Tibial nerve (tissue), 4 donors: Measurements from ENCODE around the gene DLX3. TPM values are rescaled to one million over a fixed set of nuclear protein-coding genes. Genes with fewer than 3 reads are reported as not detected.

Experiments used
- DNase-seq, 2 donors: peaks; one replicate each; pipeline ENCODE4 v3.0.0-alpha.2; 2019; ENCODE audit warnings: low spot score in 2 of 2
- H3K27ac ChIP-seq, 4 donors: fragments of 200-600 bp; sonication (generic) in 3 of 4; one replicate each; pipeline ENCODE4 v1.5.1; 2017 to 2019; ENCODE audit warnings: mild to moderate bottlenecking in 1 of 4
- H3K27me3 ChIP-seq, 2 donors: fragments of 200-600 bp; sonication (generic) in 1 of 2; one replicate each; pipeline versions ENCODE4 v1.5.1 to v1.6.0; 2017 to 2019
- H3K36me3 ChIP-seq, 3 donors: fragments of 200-600 bp; sonication (generic); one replicate each; pipeline ENCODE4 v1.5.1; 2018 to 2019
- H3K4me1 ChIP-seq, 4 donors: fragments of 200-600 bp; sonication (generic) in 3 of 4; one replicate each; pipeline ENCODE4 v1.5.1; 2017 to 2019
- H3K4me3 ChIP-seq, 4 donors: fragments of 200-600 bp; sonication (generic) in 3 of 4; one replicate each; pipeline ENCODE4 v1.5.1; 2017 to 2019; ENCODE audit warnings: mild to moderate bottlenecking in 1 of 4, moderate library complexity in 1 of 4
- H3K9me3 ChIP-seq, 4 donors: fragments of 200-600 bp; sonication (generic) in 3 of 4; one replicate each; pipeline ENCODE4 v1.5.1; 2017 to 2019
- EP300 ChIP-seq, 2 donors: sonication (generic); formaldehyde crosslinking; IDR thresholded peaks; one replicate each; pipeline ENCODE4 v1.6.1; 2017; ENCODE audit warnings: antibody characterized with exemption in 2 of 2, mild to moderate bottlenecking in 1 of 2
- POLR2A ChIP-seq, 2 donors: fragments of 450-650 bp; IDR thresholded peaks; one replicate each; pipeline ENCODE4 v1.6.1; 2017; ENCODE audit warnings: antibody characterized with exemption in 2 of 2, mild to moderate bottlenecking in 2 of 2, moderate library complexity in 2 of 2
- WGBS, 2 donors: methylation state at CpG; one replicate each; pipeline ENCODE4 v1.1.5; 2018; 5-methylcytosine and 5-hydroxymethylcytosine counted together
- total RNA-seq, 4 donors: library from RNA; depleted of rRNA; stranded (reverse); fragments of >200 nt; gene quantifications; one replicate each; pipeline ENCODE4 v1.1.0, GENCODE V29; 2016
- TF ChIP-seq, protein P1 (sequence below), 5 experiments: fragments of 200-600 bp in 3 of 5; fragments of 450-650 bp in 2 of 5; sonication (generic) in 3 of 5; IDR thresholded peaks; one replicate each; pipeline ENCODE4 v1.5.1; 2016 to 2019; ENCODE audit warnings: antibody characterized with exemption in 5 of 5, mild to moderate bottlenecking in 3 of 5, moderate library complexity in 2 of 5

Gene DLX3
- total RNA-seq, 4 donors from 2014 or later: 0.30 TPM; not detected in 3

DNA sequence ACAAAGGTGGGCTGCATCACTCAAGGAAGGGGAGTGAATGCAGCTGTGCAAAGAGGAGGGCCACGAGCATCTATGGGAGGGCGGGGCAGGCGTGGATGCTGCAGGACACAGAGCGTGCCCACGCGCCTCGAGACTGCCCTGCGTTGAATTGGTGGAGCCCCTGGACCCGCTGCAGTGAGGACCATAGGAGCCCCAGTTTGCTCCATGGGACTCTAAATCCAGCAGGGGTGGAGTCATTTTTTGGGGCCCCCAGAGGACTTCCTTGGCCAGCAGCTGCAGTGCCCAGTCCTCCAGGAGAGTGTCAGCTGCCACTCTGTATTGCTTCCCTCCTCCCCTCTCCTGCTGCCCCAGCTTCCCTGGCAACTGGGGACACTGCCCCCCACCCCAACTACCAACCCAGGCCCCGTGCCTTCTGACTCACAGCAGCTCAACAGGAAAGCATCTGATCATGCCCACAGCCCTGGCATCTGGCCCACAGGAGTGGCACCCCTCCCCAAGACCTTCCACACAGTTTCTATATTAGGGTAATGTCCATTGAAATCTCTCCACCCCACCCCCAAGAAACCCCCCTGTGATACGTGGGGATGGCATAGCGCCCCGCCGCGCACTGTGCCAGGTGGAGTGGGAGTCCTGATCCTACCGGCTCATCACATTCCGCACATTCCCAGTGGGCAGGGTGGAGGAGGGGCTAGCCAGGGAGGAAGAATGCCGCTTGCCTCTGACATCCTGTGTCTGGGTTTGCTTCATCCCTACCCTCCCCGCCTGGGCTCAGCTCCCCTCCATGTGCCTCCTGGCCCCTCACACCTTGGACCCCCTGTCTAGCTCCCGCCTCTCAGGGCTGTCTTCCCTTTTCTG, 33.1 kb upstream of the DLX3 start:
- 50 to 55% methylated on average over 19 to 20 of the region's 20 CpGs for WGBS, 2 donors
- no peaks in the 10 kb centered on the region for H3K9me3 ChIP-seq
- peak overlapping the region in 2 of 4 donors; percentile 64 to 85 for H3K27ac ChIP-seq
- no peaks in the 10 kb centered on the region for H3K27me3 ChIP-seq
- peaks cover 0 to 19% (median 11%) of the 10 kb centered on the region in 4 donors for H3K4me1 ChIP-seq
- H3K4me3 ChIP-seq: no peak overlapping the region
- no peaks in the 10 kb centered on the region for H3K36me3 ChIP-seq
- no peak for DNase-seq
- TF ChIP-seq, protein P1, sequence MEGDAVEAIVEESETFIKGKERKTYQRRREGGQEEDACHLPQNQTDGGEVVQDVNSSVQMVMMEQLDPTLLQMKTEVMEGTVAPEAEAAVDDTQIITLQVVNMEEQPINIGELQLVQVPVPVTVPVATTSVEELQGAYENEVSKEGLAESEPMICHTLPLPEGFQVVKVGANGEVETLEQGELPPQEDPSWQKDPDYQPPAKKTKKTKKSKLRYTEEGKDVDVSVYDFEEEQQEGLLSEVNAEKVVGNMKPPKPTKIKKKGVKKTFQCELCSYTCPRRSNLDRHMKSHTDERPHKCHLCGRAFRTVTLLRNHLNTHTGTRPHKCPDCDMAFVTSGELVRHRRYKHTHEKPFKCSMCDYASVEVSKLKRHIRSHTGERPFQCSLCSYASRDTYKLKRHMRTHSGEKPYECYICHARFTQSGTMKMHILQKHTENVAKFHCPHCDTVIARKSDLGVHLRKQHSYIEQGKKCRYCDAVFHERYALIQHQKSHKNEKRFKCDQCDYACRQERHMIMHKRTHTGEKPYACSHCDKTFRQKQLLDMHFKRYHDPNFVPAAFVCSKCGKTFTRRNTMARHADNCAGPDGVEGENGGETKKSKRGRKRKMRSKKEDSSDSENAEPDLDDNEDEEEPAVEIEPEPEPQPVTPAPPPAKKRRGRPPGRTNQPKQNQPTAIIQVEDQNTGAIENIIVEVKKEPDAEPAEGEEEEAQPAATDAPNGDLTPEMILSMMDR (IDR thresholded peaks at IDR 0.05): no peak
- TF ChIP-seq POLR2A (IDR thresholded peaks at IDR 0.05): no peak
- no peak for TF ChIP-seq EP300 (IDR thresholded peaks at IDR 0.05)

DNA sequence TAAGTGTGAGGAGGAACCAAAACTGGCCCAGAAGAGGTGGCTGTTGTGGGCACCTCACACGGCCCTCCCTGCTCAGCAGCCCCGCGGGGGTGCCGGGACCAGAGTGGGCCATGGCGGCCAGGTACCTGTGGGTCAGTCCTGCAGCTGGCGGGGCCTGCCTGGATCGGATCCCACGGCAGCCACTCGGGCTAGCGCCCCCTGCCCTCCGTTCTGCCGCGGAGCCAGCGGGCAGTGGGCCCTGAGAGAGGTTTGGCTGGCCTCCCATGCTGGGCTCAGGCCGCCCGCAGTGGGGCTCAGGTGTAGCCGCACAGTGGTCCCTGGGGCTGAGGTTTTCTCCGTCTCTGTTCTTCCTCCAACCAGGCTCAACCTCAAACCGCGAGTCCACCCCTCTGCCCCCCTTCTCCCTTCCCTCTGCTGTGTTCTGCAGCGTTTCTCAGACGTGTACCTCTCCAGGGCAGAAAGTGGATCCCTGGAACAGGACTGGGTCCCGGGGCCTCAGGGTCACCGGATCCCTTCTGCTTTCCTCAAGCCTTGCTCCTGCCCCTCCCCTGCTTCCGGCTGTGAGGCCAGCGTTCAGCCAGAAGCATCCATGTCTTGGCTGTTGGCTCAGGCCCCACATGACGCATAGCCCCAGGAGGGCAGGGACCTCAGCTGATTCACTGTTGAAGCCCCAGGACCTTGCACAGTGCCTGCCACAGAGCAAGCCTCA, 32.3 kb upstream of the DLX3 start:
- DNase-seq: no peak
- Histone ChIP-seq H3K4me1 (peaks cover 0 to 19% (median 11%) of the 10 kb centered on the region in 4 donors), H3K4me3 (peak overlapping the region in 1 of 4 donors; percentile 20), H3K27me3 (no peaks in the 10 kb centered on the region), H3K36me3 (no peaks in the 10 kb centered on the region), H3K27ac (peak overlapping the region in 2 of 4 donors; percentile 64 to 85), H3K9me3 (no peaks in the 10 kb centered on the region)
- TF ChIP-seq, protein P1 (IDR thresholded peaks at IDR 0.05): peak in 1 of 5 experiments; percentile 18
- TF ChIP-seq POLR2A (IDR thresholded peaks at IDR 0.05): no peak
- 12 to 17% methylated on average over 17 to 18 of the region's 27 CpGs for WGBS, 2 donors

DNA sequence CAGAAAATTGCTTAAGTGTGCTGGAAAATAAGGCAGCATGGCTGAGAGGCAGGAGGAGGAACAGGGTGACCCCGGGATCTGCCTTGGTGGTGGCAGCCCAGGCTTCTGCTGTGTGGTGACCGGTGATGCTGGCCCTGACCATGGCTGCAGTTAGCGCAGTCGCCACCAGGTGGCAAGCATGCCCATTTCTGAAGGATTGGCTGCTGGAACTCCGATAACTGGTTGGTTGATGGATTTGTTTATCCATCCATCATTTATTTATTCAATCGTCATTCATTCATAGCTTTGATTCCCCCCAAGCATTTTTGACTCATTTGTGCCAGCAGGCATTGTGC, 31.8 kb upstream of the DLX3 start:
- 0 to 1% methylated on average over 6 of the region's 6 CpGs for WGBS, 2 donors
- H3K4me1 ChIP-seq: peaks cover 0 to 19% (median 11%) of the 10 kb centered on the region in 4 donors
- DNase-seq: peak; percentile 80 to 94
- no peaks in the 10 kb centered on the region for H3K27me3 ChIP-seq
- no peaks in the 10 kb centered on the region for H3K9me3 ChIP-seq
- H3K27ac ChIP-seq: peak overlapping the region in 2 of 4 donors; percentile 64 to 85
- H3K4me3 ChIP-seq: peak overlapping the region in 1 of 4 donors; percentile 20
- no peaks in the 10 kb centered on the region for H3K36me3 ChIP-seq
- peak in 1 of 2 donors; percentile 47 for TF ChIP-seq EP300 (IDR thresholded peaks at IDR 0.05)
- TF ChIP-seq POLR2A (IDR thresholded peaks at IDR 0.05): no peak
- TF ChIP-seq, protein P1 (IDR thresholded peaks at IDR 0.05): peak; percentile 91 to 95 (median 94)

DNA sequence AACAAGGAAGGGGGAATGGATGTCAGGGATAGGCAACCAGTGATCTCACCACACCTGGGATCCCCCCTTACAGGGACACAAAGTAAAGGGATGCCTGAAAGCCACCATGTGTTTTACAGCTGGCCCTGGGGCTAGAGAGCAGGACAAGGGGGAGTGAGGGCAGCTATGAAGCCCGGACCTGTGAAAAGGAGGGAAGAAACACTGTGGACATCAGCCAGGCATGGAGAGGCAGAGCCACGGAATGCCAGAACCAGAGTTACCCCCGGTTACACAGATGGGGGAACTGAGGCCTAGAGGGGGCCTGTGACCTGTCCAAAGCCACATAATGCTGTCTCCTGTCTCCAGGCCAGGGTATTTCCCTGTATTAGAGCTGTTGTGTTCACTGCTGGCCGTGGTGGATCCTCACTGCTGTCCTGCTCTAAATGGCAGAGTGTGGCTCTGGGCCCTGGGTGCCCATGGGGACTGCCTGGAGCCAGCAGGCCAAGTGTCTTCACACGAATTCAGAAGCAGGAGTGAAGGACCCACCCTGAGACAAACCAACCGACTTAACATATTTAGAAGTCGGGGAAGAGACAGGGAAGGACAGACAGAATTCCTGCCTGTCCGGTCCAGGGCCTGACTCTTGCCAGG, 31.1 kb upstream of the DLX3 start:
- H3K27ac ChIP-seq: no peak overlapping the region
- no peaks in the 10 kb centered on the region for H3K27me3 ChIP-seq
- H3K9me3 ChIP-seq: no peaks in the 10 kb centered on the region
- TF ChIP-seq, protein P1 (IDR thresholded peaks at IDR 0.05): no peak
- TF ChIP-seq EP300 (IDR thresholded peaks at IDR 0.05) (no peak), POLR2A (IDR thresholded peaks at IDR 0.05) (no peak)
- DNase-seq: no peak
- H3K36me3 ChIP-seq: no peaks in the 10 kb centered on the region
- peaks cover 0 to 19% (median 11%) of the 10 kb centered on the region in 4 donors for H3K4me1 ChIP-seq
- 51 to 64% methylated on average over 8 of the region's 8 CpGs for WGBS, 2 donors
- H3K4me3 ChIP-seq: no peak overlapping the region
